Measurements from ENCODE around the gene OGFOD2.
"Not testable (repeated sequence)": the region's sequence is repeated elsewhere in the genome, so short reads cannot be mapped to it uniquely, and the experiment has no call there.

Gene OGFOD2

DNA sequence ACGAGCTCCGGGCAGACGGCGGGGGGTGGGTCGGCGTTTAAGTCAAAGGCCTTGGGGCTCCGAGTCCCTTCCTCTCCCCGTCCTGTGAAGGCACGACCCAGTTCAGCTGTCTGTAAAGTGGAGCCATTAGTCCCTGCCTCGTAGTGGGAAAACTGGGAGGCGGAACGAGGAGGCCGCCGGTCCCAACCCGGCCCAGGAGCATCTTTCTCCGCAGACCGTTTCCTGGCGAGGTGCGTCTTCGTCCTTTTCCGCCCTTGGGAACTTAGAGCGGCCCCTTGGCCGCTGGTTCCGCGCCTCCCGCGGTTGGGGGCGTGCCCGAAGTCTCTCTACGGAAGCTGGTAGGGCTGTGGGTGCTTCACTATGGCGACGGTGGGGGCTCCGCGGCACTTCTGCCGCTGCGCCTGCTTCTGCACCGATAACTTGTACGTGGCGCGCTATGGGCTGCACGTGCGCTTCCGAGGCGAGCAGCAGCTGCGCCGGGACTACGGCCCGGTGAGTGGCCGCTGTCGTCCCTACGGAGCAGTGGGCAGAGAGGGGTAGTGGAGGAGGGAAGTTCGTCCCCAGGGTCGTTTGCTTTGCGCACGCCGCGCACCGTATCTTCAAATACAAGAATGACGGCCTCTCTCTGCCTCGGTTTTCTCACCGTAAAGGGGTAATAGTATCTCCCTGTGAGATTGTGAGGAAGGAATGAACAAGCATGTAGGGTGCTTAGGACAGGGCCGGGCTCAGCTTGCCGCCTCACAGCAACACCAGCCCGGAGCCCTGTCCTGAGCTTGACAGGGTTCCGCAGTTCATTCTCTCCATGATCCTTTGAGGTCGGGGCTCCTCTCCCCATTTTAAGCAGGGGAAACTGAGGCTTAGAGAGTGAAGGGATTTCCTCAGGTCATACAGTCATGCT is at the start of gene OGFOD2:
Gene OGFOD2, plus strand, starts transcription at position 353 of the 898 bp plus-strand sequence. Its CDS starts 8 bp downstream, at position 361.
- DNase-seq (ENCODE audit: low spot score), result peak; percentile 90

DNA sequence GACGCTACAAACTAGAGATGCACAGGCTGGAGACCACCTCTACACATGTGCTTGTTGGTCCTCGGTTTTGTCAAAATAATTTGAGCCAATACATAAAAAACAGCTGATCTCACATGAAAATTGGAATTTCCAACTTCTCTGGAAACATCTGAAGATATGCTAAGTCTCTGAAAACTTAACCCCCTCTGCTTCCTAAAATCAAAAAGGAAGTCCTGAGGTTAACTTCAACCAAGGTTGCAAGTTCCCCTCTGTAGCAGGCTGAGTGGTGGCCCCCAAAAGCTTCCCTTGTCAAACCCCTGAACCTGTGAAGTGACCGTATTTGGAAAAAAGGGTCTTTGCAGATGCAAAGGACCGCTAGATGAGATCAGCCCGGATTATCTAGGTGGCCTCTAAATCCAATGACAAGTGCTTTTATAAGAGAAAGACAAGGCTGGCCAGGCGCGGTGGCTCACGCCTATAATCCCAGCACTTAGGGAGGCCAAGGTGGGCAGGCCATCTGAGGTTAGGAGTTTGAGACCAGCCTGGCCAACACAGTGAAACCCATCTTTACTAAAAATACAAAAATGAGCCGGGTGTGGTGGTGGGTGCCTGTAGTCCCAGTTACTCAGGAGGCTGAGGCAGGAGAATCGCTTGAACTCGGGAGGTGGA is 47.2 kb upstream of the OGFOD2 start:
- DNase-seq (ENCODE audit: low spot score), result no peak

DNA sequence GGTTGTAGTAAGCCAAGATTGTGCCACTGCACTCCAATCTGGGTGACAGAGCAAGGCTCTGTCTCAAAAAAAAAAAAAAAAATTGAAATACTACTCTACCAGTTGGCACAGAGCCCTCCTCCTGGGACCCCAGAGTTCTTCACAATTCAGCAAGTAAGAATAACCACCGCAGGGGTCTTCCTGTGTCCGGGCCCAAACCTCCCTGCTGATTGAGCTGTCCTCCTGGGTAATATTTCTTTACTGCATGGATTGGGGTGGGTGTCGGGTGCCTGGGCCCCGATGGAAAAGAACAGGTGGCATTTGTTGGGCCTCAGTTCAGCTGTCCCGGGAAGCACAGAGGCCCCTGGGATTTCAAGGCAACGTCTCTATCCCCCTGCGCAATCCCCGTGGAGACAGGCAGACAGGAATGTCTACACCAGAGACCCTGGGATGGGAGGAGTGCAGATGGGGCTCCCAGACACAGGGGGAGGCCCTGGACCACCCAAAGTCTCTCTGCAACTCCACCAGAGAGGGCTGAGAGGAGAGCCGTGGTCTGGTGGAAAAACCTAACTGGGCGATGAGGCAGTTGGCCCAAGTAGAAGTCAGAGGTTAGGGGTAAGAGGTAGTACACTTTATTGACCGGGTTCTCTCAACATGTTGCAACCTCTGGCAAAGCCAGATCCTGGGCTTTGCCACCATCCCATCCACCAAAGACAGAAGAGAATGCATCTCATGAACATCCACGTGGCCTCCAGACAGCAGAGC is 46.5 kb upstream of the OGFOD2 start:
- DNase-seq (ENCODE audit: low spot score), result no peak

DNA sequence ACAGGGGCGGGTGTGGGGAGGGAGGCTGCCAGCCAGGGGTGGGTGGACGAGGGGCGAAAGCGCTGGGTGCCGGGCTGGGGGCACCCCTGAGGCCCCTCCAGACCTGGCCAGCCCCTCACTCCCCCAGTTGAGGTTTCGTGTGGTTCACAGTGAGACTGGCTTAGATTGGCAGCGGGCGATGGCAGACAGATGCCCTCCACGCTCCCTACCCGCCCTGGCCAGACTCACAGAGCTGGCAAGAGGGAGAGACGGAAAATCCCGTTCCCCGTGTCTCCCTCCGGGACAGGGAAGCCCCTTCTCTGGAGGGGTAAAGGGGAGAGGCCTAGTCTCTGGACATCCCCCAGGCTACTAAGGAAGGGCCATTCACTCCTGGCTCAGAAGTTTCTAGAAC is 45.9 kb upstream of the OGFOD2 start:
- no peak for DNase-seq (ENCODE audit: low spot score)

DNA sequence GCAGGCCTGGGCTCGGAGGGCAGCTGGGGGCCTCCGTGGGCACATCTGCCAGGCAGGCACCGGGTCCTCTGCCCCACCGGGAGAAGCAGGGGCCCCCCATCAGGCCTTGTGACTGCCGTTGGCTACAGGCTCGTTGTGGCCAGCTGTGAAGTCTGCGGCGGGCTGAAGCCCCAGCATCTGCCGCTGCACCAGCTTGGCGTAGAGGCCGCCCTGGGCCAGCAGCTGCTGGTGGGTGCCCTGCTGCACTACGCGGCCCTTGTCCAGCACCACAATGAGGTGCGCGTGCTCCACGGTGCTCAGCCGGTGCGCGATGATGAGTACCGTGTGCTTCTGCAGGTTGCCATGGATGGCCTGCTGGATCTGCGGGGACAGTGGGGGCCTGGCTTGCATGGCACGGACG is 45.2 kb upstream of the OGFOD2 start:
- no peak for DNase-seq (ENCODE audit: low spot score)

DNA sequence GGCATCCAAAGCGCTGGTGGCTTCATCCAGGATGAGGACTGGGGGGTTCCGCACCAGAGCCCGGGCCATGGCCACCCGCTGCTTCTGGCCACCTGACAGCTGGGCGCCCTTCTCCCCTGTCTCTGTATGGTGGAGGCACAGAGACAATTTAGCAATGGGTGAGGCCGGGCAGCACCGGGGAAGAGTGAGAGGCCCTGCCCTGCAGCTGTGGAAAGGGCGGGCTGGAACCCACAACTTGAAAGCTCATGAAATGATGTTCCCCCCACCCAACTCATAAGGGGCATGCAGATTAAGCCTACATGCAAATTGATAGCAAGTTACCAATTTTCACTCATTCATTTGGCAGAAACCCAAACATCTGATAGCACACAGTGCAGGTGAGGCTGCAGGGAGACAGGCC is 42.8 kb upstream of the OGFOD2 start:
- no peak for DNase-seq (ENCODE audit: low spot score)

GRCh38 chr12:122934722-122935121 is 40.3 kb upstream of the OGFOD2 start:
- DNase-seq (ENCODE audit: low spot score), result no peak

GRCh38 chr12:122935318-122935717 is 39.7 kb upstream of the OGFOD2 start:
- no peak for DNase-seq (ENCODE audit: low spot score)

DNA sequence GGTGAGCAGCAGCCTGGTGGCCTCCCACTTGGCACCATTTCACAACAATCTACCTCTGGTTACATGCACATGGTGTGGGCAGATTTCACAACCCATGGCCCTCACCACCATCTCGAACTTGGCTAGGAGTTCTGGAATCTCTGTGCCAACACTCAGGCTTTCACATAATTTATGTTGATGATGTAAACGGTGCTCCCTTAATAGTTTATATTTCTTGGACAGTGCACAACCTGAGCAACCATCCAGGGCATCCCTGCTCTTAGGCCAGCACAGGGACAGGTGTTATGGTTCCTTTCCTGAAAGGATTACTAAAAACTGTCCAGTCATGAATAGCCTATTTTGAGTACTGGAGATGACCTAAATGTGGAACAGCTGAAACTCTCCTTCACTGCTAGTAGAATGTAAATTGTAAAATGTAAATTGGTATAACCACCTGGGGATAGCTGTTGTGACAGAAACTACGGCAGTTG is 37.4 kb upstream of the OGFOD2 start:
- DNase-seq (ENCODE audit: low spot score), result no peak

DNA sequence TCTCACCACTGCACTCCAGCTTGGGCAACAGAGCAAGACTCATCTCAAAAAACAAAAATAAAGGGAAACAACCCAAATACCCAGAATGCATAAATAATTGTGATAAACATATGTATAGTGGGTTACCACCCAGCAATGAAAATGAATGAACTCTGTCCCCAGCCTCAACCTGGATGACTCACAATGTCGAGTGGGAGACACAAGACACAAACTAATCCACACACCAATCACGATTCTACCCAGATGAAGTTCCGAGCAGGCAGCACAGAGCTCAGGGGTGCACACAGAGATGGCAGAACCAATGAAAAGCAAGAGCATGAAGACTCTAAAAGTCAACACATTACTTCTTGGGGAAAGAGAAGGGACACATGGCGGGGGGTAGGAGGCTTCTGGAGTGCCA is 35.9 kb upstream of the OGFOD2 start:
- DNase-seq (ENCODE audit: low spot score), result no peak

DNA sequence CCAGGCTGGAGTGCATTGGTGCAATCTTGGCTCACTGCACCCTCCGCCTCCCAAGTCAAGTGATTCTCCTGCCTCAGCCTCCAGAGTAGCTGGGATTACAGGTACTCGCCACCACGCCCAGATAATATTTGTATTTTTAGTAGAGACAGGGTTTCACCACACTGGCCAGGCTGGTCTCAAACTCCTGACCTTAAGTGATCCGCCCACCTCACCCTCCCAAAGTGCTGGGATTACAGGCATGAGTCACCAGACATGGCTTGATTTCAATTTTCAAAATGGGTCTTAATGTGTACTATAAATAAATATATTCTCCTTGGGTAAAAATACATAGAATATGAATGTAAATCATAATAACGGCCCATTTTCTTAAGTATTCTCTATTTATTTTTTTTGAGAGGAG is 33.7 kb upstream of the OGFOD2 start:
- not testable (repeated sequence) for DNase-seq (ENCODE audit: low spot score)

- no peak for DNase-seq (ENCODE audit: low spot score)
These were observed 32.4 kb upstream of the OGFOD2 start for GRCh38 chr12:122942637-122943036.

GRCh38 chr12:122943196-122943595 is 31.8 kb upstream of the OGFOD2 start:
- no peak for DNase-seq (ENCODE audit: low spot score)

DNA sequence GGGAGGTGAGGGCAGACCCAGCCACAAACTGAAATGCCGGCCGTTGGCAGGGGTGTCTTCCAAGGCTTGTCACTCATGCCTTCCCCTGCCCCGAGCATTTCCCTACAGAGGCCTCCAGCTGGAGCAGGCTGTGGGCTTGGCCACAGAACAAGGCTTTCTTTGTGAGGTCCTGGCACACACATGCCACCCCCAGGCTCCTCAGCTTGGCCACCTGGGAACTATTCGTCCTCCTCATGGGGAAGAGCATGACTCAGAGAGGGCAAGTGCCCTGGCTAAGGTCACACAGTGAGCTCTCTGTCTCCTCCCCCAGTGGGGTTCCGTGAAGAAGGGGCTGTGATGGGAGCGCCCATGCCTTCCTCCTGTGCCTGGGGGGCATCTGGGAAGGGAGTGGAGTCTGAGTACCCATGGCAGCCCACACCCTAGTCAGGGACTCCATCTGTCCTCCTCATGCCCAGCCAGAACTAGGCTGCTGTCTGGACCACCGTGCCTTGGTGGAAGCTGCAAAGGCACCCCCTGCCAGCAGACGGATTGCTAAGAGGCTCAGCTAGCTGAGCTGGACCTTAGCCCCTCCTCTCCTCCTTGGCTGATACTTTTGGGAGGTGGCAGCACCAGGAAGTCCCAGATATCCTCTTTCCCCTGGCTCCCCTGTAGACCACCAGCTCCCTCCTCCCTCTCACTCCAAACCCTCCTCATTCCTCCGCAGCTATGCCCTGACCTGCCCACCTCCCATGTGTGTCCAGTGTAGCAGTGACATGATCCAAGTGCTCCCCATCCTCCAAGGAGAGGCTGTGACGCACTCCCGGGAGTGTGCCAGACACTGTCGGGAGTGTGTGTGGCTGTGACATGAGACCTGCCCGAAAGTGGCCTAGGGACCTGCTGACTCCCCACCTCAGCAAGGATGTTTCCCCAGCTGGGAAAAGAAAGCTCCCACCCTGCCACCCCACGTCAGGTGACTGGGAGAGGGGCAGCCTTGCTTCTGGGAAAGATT is 30.1 kb upstream of the OGFOD2 start:
- DNase-seq (ENCODE audit: low spot score), result no peak

DNA sequence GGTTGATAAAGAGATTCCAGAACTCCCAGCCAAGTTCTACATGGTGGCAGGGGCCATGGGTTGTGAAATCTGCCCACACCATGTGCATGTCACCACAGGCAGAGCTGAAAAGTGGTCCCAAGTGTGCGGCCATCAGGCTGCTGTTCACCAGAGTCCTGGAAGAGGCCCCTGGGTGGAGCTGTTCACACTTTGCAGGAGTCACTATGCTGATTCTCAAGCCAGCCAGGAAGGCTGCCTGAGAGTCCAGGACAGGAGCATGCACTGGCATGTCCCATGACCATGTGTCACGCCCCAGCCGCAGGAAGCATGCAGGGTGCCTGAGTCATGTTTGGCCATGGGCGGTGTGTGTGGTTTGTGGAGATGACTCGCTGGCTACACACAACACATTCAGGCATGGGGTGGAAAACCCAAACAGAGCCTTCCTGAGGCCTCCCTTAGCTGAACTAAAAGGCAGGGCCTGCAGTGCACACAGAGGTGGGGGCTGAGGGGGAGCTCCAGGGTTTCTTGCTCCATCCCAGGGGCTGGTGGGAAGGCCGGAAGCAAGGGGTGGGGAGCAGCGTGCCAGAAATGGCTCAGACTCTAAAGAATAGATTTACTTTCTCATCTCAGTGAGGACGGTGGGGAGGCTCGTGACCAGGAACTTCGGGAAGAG is 28.2 kb upstream of the OGFOD2 start:
- peak; percentile 67 for DNase-seq (ENCODE audit: low spot score)

DNA sequence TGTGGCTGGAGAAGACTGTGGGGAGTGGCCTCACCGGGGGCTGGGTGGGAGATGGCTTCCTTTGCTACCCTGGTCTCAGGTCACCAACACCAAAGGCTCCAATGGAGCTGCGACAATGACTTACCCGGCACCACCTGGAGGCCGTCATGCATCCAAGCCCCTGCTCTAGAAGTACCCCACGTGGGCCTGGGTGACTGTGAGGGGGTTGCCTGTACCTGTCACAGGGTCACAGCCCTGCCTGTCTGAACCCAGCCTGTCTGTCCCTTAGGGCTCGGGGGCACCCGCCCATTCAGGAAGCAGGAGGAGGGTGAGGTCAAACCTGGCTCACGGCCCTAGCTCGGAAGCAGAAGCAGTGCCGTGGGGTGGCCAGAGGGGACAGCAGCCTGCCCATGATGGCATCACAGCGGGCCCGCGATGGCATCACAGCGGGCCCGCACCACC is 27.7 kb upstream of the OGFOD2 start:
- DNase-seq (ENCODE audit: low spot score), result no peak

DNA sequence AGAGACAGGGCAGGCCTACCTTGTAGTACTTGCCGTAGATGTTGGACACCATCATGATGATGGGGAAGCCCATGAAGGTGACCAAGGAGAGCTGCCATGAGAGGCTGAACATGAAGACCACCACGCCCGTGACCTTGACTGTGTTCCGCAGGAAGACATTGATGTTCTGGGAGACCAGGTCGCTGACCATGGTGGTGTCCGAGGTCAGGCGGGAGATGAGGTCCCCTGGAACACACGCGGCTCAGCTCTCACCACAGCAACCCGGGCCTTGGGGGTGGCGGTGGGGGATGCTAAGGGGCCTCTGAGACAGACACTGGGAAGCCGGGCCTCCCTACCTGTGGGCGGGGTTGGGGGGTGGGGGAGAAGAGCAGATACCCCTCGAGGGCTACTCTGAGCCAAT is 26.4 kb upstream of the OGFOD2 start:
- no peak for DNase-seq (ENCODE audit: low spot score)

DNA sequence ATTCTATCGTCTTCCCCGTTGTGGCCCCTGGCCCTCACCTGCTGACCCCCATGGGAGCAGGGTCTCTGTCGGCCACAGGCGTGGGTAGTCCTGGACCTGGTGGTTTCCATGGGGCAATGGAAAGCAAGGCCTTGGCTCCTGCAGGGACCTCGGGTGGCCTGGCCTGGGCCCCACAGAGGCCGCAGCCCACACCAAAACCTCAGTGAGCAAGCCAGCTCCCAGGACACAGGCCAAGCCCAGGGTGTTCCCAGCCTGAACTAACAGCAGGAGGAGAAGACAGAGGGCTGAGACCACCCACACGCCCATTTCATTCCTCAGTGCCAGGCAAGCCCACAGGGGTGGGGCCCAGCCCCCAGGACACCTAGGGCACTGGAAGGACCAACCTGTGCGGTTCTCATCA is 25.6 kb upstream of the OGFOD2 start:
- DNase-seq (ENCODE audit: low spot score), result no peak

DNA sequence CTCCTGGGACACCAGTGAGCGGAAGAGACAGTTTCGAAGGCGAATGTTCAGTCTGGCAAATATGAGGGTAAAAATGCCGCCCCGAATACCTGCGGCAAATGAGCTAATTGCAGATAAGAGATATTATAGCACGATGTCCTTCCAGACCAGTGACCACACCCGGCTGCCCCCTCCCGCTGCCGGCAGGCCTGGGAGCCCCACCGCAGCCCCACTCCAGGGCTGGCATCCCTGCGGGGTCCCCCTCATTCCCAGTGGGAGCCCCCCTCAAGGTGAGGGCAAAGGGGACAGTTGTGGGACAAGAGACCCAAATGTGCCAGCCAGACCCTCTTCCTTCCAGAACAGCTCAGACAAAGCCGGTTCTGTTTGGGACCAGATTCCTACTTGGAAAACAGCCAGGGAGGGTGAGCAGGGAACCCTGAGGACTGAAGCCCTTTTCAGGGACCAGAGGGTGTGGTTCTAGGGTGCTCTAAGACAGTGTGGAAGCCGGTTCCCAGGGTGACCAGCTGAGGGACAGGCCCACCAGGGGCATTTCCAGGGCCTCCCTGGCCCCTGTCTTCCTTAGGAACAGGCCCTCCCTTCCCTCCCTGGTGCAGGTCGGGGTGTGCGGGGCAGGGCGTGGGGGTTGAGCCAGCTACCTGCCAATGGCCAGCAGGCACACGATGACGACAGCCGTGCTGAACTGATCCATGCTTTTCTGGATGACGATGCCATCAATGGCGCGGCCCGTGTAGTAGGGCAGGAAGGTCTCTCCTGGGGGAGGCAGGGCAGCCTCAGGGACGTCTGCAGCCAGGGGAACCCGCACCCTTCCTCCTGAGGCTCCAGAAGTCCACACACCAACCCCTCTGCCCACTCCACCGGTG is 25.0 kb upstream of the OGFOD2 start:
- DNase-seq (ENCODE audit: low spot score), result no peak

DNA sequence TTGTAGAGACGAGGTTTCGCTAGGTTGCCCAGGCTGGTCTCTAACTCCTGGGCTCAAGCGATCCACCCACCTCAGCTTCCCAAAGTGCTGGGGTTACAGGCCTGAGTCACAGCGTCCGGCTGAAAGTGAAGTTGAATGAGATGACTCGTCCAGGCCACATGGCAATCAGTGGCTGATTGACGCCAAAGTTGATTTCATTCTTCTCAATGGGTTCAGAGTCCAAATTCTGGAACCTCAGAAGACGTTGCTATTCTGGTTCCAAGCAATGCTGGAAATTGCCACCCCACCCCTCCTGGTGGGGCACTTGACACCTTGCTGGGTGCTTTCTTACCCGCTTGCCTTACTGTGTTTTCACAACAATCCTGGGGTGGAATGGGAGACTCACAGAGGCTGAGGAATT is 23.6 kb upstream of the OGFOD2 start:
- DNase-seq (ENCODE audit: low spot score), result no peak

Data from CD4-positive, alpha-beta T cell treated with Interleukin-6 at 100 ng/mL for 8 hours (primary cell).